CD4-positive, alpha-beta T cell (primary cell): Measurements from ENCODE around the gene ANO2. TPM values are rescaled to one million over a fixed set of nuclear protein-coding genes. Genes with fewer than 3 reads are reported as not detected.

ENCODE experiments used
- ATAC-seq: fragments of 200-7000 bp; cut with Tn5 transposase; one replicate; pipeline ENCODE4 v1.10.0; 2022; ENCODE audit warnings: mild to moderate bottlenecking; ENCODE audit not compliant: poor library complexity
- CTCF ChIA-PET: fragments of 350-600 bp; sonication (Branson Sonifier 250); formaldehyde crosslinking; loops from one replicate; lab custom pipeline; 2021; ENCODE audit warnings: antibody characterized with exemption, inconsistent platforms; lab: Charles Lee
- POLR2A ChIA-PET: fragments of 350-600 bp; sonication (Branson Sonifier 250); formaldehyde crosslinking; loops from one replicate; lab custom pipeline; 2021; ENCODE audit warnings: antibody characterized with exemption, inconsistent platforms; lab: Charles Lee
- DNase-seq, 14 experiments: peaks; one replicate each; pipeline ENCODE4 v3.0.0-alpha.2; 2013 to 2020; ENCODE audit warnings: mixed read lengths in 2 of 14
- H3K27ac ChIP-seq, 2 donors: one replicate each; pipeline versions ENCODE4 v1.5.1 to v1.7.0; 2013; ENCODE audit warnings: low read length in 2 of 2, low read depth in 1 of 2, mild to moderate bottlenecking in 1 of 2
- H3K27me3 ChIP-seq, 2 experiments: 1 replicate in 1 of 2; 2 replicates in 1 of 2; pipeline versions ENCODE4 v1.6.1 to v1.7.0; 2013; ENCODE audit warnings: low read length in 2 of 2, control low read depth in 1 of 2, mild to moderate bottlenecking in 1 of 2, moderate library complexity in 1 of 2; ENCODE audit not compliant: insufficient read depth in 2 of 2, control insufficient read depth in 1 of 2
- H3K36me3 ChIP-seq: one replicate; pipeline ENCODE4 v1.6.1; 2013; ENCODE audit warnings: low read length, control low read depth; ENCODE audit not compliant: insufficient read depth
- H3K4me1 ChIP-seq: one replicate; pipeline ENCODE4 v1.6.1; 2013; ENCODE audit warnings: low read length, control low read depth; ENCODE audit not compliant: insufficient read depth
- H3K4me3 ChIP-seq: one replicate; pipeline ENCODE4 v1.5.1; 2013; ENCODE audit warnings: mild to moderate bottlenecking, low read length, moderate library complexity
- H3K9me3 ChIP-seq, 2 experiments: 1 replicate in 1 of 2; 2 replicates in 1 of 2; pipeline versions ENCODE4 v1.6.1 to v1.7.0; 2013; ENCODE audit warnings: low read length in 2 of 2, mild to moderate bottlenecking in 2 of 2, control low read depth in 1 of 2, moderate library complexity in 1 of 2; ENCODE audit not compliant: control insufficient read depth in 1 of 2, insufficient read depth in 1 of 2
- H3K27ac Mint-ChIP-seq: one replicate; pipeline ENCODE4 v1.8.0; 2020; ENCODE audit warnings: mixed read lengths
- H3K27me3 Mint-ChIP-seq: one replicate; pipeline ENCODE4 v1.8.0; 2021; ENCODE audit warnings: mixed read lengths
- H3K36me3 Mint-ChIP-seq: one replicate; pipeline ENCODE4 v1.8.0; 2021; ENCODE audit warnings: low read depth, mixed read lengths
- H3K4me1 Mint-ChIP-seq: one replicate; pipeline ENCODE4 v1.8.0; 2021; ENCODE audit warnings: low read depth, mixed read lengths
- H3K4me3 Mint-ChIP-seq: one replicate; pipeline ENCODE4 v1.8.0; 2020; ENCODE audit warnings: mild to moderate bottlenecking, mixed read lengths
- H3K9me3 Mint-ChIP-seq: one replicate; pipeline ENCODE4 v1.8.0; 2020; ENCODE audit warnings: mixed read lengths
- intact Hi-C, 2 experiments: fragments of 100-400 bp; cut with DNase I in 1 of 2; cut with micrococcal nuclease in 1 of 2; formaldehyde crosslinking; loops; one replicate each; pipeline versions ENCODE4 v1.15.1 to v1.9.0; 2023 to 2025; cut with DNase I, micrococcal nuclease
- total RNA-seq, 174 experiments: library from RNA in 2 of 174; stranded (reverse) in 2 of 174; gene quantifications; one replicate each; pipeline ENCODE4 v1.2.3 and lab custom pipeline; 2021 to 2026
- TF ChIP-seq, protein P1 (sequence below): fragments of 200-600 bp; IDR thresholded peaks from one replicate; pipeline ENCODE4 v1.8.0; 2022; ENCODE audit warnings: antibody characterized with exemption, mild to moderate bottlenecking

Gene ANO2
- total RNA-seq, 2 experiments from 2014 or later, result not detected

DNA sequence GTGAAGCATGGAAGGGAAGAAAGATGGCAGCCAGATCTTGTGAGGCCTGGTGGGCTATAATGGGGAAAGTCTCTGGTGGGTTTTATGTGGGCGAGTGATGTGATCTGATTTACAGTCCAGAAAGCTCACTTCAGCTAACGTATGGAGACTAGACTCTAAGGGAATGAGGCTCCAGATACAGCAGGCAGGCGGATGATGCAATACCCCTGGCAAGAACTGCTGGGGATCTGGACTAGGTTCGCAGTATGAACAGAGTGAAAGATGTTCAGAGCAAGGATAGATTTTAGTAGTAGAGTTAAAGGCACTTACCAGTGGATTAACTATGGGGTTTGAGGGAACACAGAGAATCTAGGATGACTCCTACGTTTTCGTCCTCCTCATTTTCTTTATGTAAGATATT, 253.1 kb downstream of the ANO2 start:
- no peaks in the 10 kb centered on the region for H3K27me3 ChIP-seq
- POLR2A ChIA-PET, result no interaction called here
- peaks cover 6% of the 10 kb centered on the region for H3K27me3 Mint-ChIP-seq
- H3K27ac ChIP-seq, result no peak overlapping the region
- intact Hi-C loops, result no loop called here
- no peaks in the 10 kb centered on the region for H3K36me3 Mint-ChIP-seq
- no peaks in the 10 kb centered on the region for H3K4me1 ChIP-seq
- no peaks in the 10 kb centered on the region for H3K36me3 ChIP-seq
- H3K4me3 ChIP-seq, result no peak overlapping the region
- DNase-seq, result no peak
- CTCF ChIA-PET, result no interaction called here
- no peaks in the 10 kb centered on the region for H3K9me3 ChIP-seq
- TF ChIP-seq, protein P1, sequence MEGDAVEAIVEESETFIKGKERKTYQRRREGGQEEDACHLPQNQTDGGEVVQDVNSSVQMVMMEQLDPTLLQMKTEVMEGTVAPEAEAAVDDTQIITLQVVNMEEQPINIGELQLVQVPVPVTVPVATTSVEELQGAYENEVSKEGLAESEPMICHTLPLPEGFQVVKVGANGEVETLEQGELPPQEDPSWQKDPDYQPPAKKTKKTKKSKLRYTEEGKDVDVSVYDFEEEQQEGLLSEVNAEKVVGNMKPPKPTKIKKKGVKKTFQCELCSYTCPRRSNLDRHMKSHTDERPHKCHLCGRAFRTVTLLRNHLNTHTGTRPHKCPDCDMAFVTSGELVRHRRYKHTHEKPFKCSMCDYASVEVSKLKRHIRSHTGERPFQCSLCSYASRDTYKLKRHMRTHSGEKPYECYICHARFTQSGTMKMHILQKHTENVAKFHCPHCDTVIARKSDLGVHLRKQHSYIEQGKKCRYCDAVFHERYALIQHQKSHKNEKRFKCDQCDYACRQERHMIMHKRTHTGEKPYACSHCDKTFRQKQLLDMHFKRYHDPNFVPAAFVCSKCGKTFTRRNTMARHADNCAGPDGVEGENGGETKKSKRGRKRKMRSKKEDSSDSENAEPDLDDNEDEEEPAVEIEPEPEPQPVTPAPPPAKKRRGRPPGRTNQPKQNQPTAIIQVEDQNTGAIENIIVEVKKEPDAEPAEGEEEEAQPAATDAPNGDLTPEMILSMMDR, result no peak
- no peak overlapping the region for H3K4me3 Mint-ChIP-seq
- no peak for ATAC-seq
- H3K4me1 Mint-ChIP-seq, result no peaks in the 10 kb centered on the region
- H3K9me3 Mint-ChIP-seq, result no peaks in the 10 kb centered on the region
- H3K27ac Mint-ChIP-seq, result no peak overlapping the region

DNA sequence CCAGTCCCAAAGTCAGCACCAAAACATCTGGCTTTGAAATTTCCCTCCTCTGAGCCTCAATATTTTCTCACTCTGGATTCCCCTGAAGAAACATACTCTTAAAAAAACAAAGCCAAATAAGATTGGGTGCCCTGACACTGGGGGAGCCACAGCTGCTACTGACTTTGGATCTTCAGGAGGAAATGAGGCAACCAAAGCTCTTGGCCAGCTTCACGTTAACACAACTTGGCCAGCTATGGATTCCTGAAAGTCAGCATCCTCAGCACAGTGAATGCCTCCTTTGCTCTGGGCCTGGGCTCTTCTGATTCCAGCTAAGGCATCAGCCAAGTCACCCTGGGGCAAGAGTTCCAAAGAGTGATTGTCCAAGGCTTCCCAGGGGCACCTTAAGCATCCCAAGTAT, 254.8 kb downstream of the ANO2 start:
- no peak overlapping the region for H3K27ac ChIP-seq
- intact Hi-C loops, result no loop called here
- no peaks in the 10 kb centered on the region for H3K36me3 ChIP-seq
- Mint-ChIP-seq H3K27me3 (peaks cover 6% of the 10 kb centered on the region), H3K27ac (no peak overlapping the region), H3K4me3 (no peak overlapping the region), H3K36me3 (no peaks in the 10 kb centered on the region), H3K4me1 (no peaks in the 10 kb centered on the region), H3K9me3 (no peaks in the 10 kb centered on the region)
- ChIA-PET CTCF (no interaction called here), POLR2A (no interaction called here)
- no peaks in the 10 kb centered on the region for H3K4me1 ChIP-seq
- H3K4me3 ChIP-seq, result no peak overlapping the region
- ATAC-seq, result no peak
- TF ChIP-seq, protein P1, result no peak
- no peak for DNase-seq
- peaks cover 0 to 3% of the 10 kb centered on the region in 2 experiments for H3K9me3 ChIP-seq
- no peaks in the 10 kb centered on the region for H3K27me3 ChIP-seq

DNA sequence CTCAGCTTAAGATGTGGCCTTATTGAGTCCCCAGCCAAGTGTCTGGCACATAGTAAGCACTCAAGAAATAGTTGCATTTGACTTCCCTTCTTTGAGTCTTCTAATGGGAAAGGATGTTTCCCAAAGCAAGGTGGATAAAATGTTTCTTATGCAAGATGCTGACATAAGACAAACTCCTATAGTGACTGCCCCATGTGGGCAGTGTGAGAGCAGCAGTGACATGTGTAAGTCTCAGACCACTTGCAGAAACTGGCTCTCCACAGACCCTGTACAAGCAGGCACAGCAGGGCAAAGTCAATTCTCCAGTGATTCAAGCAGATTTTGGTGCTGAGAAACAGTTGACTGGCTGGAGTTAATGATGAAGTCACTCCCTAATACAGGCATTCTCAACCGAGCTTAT, 255.3 kb downstream of the ANO2 start:
- Histone ChIP-seq H3K27me3 (no peaks in the 10 kb centered on the region), H3K27ac (no peak overlapping the region), H3K4me1 (no peaks in the 10 kb centered on the region), H3K4me3 (no peak overlapping the region), H3K36me3 (no peaks in the 10 kb centered on the region), H3K9me3 (peaks cover 0 to 3% of the 10 kb centered on the region in 2 experiments)
- CTCF ChIA-PET, result no interaction called here
- intact Hi-C loops, result no loop called here
- H3K27ac Mint-ChIP-seq, result no peak overlapping the region
- no peak overlapping the region for H3K4me3 Mint-ChIP-seq
- H3K4me1 Mint-ChIP-seq, result no peaks in the 10 kb centered on the region
- DNase-seq (no peak), ATAC-seq (no peak)
- H3K36me3 Mint-ChIP-seq, result no peaks in the 10 kb centered on the region
- POLR2A ChIA-PET, result no interaction called here
- H3K9me3 Mint-ChIP-seq, result no peaks in the 10 kb centered on the region
- TF ChIP-seq, protein P1, result no peak
- peaks cover 6% of the 10 kb centered on the region for H3K27me3 Mint-ChIP-seq
